ENCODE data around the gene SEMA4C. TPM values are rescaled to one million over a fixed set of nuclear protein-coding genes. Genes with fewer than 3 reads are reported as not detected.

The SEMA4C gene
- total RNA-seq, 1 donor from 2014 or later, result 279 TPM

- Mint-ChIP-seq H3K36me3 (ENCODE audit: low read depth, unreplicated experiment) (no peaks in the 10 kb centered on the region), H3K9me3 (ENCODE audit: unreplicated experiment) (no peaks in the 10 kb centered on the region), H3K4me1 (ENCODE audit: unreplicated experiment) (no peaks in the 10 kb centered on the region), H3K4me3 (ENCODE audit: unreplicated experiment) (no peak overlapping the region), H3K27ac (ENCODE audit: unreplicated experiment) (no peak overlapping the region), H3K27me3 (ENCODE audit: unreplicated experiment) (no peaks in the 10 kb centered on the region)
- no peak for TF ChIP-seq CTCF (IDR thresholded peaks at IDR 0.05; ENCODE audit: unreplicated experiment)
- no peak for DNase-seq (ENCODE audit: low spot score)
Observed at GRCh38 chr2:96811917-96812316, 58.0 kb downstream of the SEMA4C start.

- no peak for TF ChIP-seq CTCF (IDR thresholded peaks at IDR 0.05; ENCODE audit: unreplicated experiment)
- no peak overlapping the region for H3K4me3 Mint-ChIP-seq (ENCODE audit: unreplicated experiment)
- H3K27me3 Mint-ChIP-seq (ENCODE audit: unreplicated experiment), result no peaks in the 10 kb centered on the region
Observed at GRCh38 chr2:96810783-96811192, 59.1 kb downstream of the SEMA4C start.

GRCh38 chr2:96809951-96810782, 59.7 kb downstream of the SEMA4C start:
- peaks cover 6% of the 10 kb centered on the region for H3K4me1 Mint-ChIP-seq (ENCODE audit: unreplicated experiment)
- no peaks in the 10 kb centered on the region for H3K36me3 Mint-ChIP-seq (ENCODE audit: low read depth, unreplicated experiment)
- DNase-seq (ENCODE audit: low spot score), result no peak
- no peak overlapping the region for H3K4me3 Mint-ChIP-seq (ENCODE audit: unreplicated experiment)
- TF ChIP-seq CTCF (IDR thresholded peaks at IDR 0.05; ENCODE audit: unreplicated experiment), result no peak
- no peaks in the 10 kb centered on the region for H3K27me3 Mint-ChIP-seq (ENCODE audit: unreplicated experiment)
- H3K9me3 Mint-ChIP-seq (ENCODE audit: unreplicated experiment), result no peaks in the 10 kb centered on the region
- no peak overlapping the region for H3K27ac Mint-ChIP-seq (ENCODE audit: unreplicated experiment)

More at GRCh38 chr2:96810783-96811192, 59.1 kb downstream of the SEMA4C start:
- Mint-ChIP-seq H3K9me3 (ENCODE audit: unreplicated experiment) (no peaks in the 10 kb centered on the region), H3K4me1 (ENCODE audit: unreplicated experiment) (peaks cover 6% of the 10 kb centered on the region), H3K27ac (ENCODE audit: unreplicated experiment) (no peak overlapping the region), H3K36me3 (ENCODE audit: low read depth, unreplicated experiment) (no peaks in the 10 kb centered on the region)
- no peak for DNase-seq (ENCODE audit: low spot score)

Other genes starting within 250 kb of the SEMA4C start
- gene KANSL3, start 231.8 kb downstream of the SEMA4C start, total RNA-seq (ENCODE audit: unreplicated experiment), result 36.3 TPM
- 1.0 TPM for gene FER1L5, start 227.3 kb downstream of the SEMA4C start, total RNA-seq (ENCODE audit: unreplicated experiment)
- 19.4 TPM for gene LMAN2L, start 130.0 kb downstream of the SEMA4C start, total RNA-seq (ENCODE audit: unreplicated experiment)
- gene CNNM4, start 109.2 kb downstream of the SEMA4C start, total RNA-seq (ENCODE audit: unreplicated experiment), result 5.9 TPM
- 14.7 TPM for gene CNNM3, start 53.8 kb downstream of the SEMA4C start, total RNA-seq (ENCODE audit: unreplicated experiment)
- 4.7 TPM for gene ANKRD23, start 26.1 kb downstream of the SEMA4C start, total RNA-seq (ENCODE audit: unreplicated experiment)
- gene ANKRD39, start 12.1 kb downstream of the SEMA4C start, total RNA-seq (ENCODE audit: unreplicated experiment), result 14.9 TPM
- gene FAM178B, start 116.5 kb upstream of the SEMA4C start, total RNA-seq (ENCODE audit: unreplicated experiment), result 3.9 TPM
- gene FAHD2B, start 224.8 kb upstream of the SEMA4C start, total RNA-seq (ENCODE audit: unreplicated experiment), result 14.6 TPM
- gene ANKRD36, start 243.1 kb upstream of the SEMA4C start, total RNA-seq (ENCODE audit: unreplicated experiment), result 28.2 TPM

Measured in endothelial cell (in vitro differentiated cells).